Left ventricle myocardium inferior (tissue), 1 donor: ENCODE data around the gene CEACAM8. TPM values are rescaled to one million over a fixed set of nuclear protein-coding genes. Genes with fewer than 3 reads are reported as not detected.

Experiments used
- DNase-seq: peaks from one replicate; pipeline ENCODE4 v3.0.0-alpha.2; 2020
- H3K27ac ChIP-seq: fragments of 200-600 bp; replicated peaks from 2 replicates; pipeline ENCODE4 v1.8.0; 2021
- H3K27me3 ChIP-seq: fragments of 200-600 bp; 2 replicates; pipeline ENCODE4 v1.8.0; 2021; ENCODE audit warnings: low read depth
- H3K36me3 ChIP-seq: fragments of 200-600 bp; 2 replicates; pipeline ENCODE4 v1.8.0; 2021
- H3K4me1 ChIP-seq: fragments of 200-600 bp; 2 replicates; pipeline ENCODE4 v1.8.0; 2021
- H3K4me3 ChIP-seq: fragments of 200-600 bp; 2 replicates; pipeline ENCODE4 v1.8.0; 2021; ENCODE audit warnings: mild to moderate bottlenecking, moderate library complexity
- H3K9me3 ChIP-seq: fragments of 200-600 bp; replicated peaks from 2 replicates; pipeline ENCODE4 v1.8.0; 2021
- CTCF ChIP-seq: fragments of 200-600 bp; IDR thresholded peaks from 2 replicates; pipeline ENCODE4 v1.8.0; 2021; ENCODE audit warnings: antibody characterized with exemption, mild to moderate bottlenecking, borderline replicate concordance
- intact Hi-C: fragments of 100-400 bp; cut with micrococcal nuclease; formaldehyde crosslinking; loops from one replicate; pipeline ENCODE4 v1.11.0; 2022
- total RNA-seq: library from RNA; stranded (reverse); fragmentation: NEBNext Ultra II Directional; extraction: Animal tissue kit (Norgen Biotek cat#: 25700); gene quantifications from one replicate; pipeline ENCODE4 v1.2.1, GENCODE V29; 2021
- donor health status: DM: no; HTN: yes; CAD: no; lungs with severe emphysema.

CEACAM8 gene
- total RNA-seq, 1 donor from 2014 or later: not detected

- peak; percentile 58 for TF ChIP-seq CTCF
- intact Hi-C loops: no loop called here
- DNase-seq: peak; percentile 23
- Histone ChIP-seq H3K4me1 (no peaks in the 10 kb centered on the region), H3K9me3 (no peaks in the 10 kb centered on the region), H3K27ac (no peak overlapping the region), H3K27me3 (peaks cover 12% of the 10 kb centered on the region), H3K4me3 (no peak overlapping the region), H3K36me3 (no peaks in the 10 kb centered on the region)
These were observed 12.1 kb upstream of the CEACAM8 start for GRCh38 chr19:42606660-42607351.

- peaks cover 13% of the 10 kb centered on the region for H3K9me3 ChIP-seq
- no peak overlapping the region for H3K27ac ChIP-seq
- no peak overlapping the region for H3K4me3 ChIP-seq
- H3K36me3 ChIP-seq: no peaks in the 10 kb centered on the region
- no peak for DNase-seq
- intact Hi-C loops: no loop called here
- TF ChIP-seq CTCF: no peak
- H3K27me3 ChIP-seq: peaks cover 21% of the 10 kb centered on the region
- H3K4me1 ChIP-seq: no peaks in the 10 kb centered on the region
These were observed 7.2 kb upstream of the CEACAM8 start for GRCh38 chr19:42601811-42602443.

GRCh38 chr19:42596391-42597072 lies 1.8 kb upstream of the CEACAM8 start:
- Histone ChIP-seq H3K36me3 (no peaks in the 10 kb centered on the region), H3K27me3 (peaks cover 24% of the 10 kb centered on the region), H3K27ac (no peak overlapping the region), H3K4me3 (no peak overlapping the region), H3K9me3 (peaks cover 13% of the 10 kb centered on the region), H3K4me1 (no peaks in the 10 kb centered on the region)
- TF ChIP-seq CTCF: peak; percentile 97
- DNase-seq: no peak
- intact Hi-C loops: no loop called here

GRCh38 chr19:42595550-42596172 lies 937 bp upstream of the CEACAM8 start:
- Histone ChIP-seq H3K9me3 (peaks cover 13% of the 10 kb centered on the region), H3K4me1 (no peaks in the 10 kb centered on the region), H3K27ac (no peak overlapping the region), H3K36me3 (no peaks in the 10 kb centered on the region), H3K4me3 (no peak overlapping the region), H3K27me3 (peaks cover 24% of the 10 kb centered on the region)
- intact Hi-C loops: no loop called here
- TF ChIP-seq CTCF: no peak
- DNase-seq: no peak

GRCh38 chr19:42589792-42590191 lies 4.9 kb downstream of the CEACAM8 start:
- Histone ChIP-seq H3K9me3 (no peaks in the 10 kb centered on the region), H3K27ac (no peak overlapping the region), H3K27me3 (no peaks in the 10 kb centered on the region), H3K4me3 (no peak overlapping the region), H3K4me1 (no peaks in the 10 kb centered on the region), H3K36me3 (no peaks in the 10 kb centered on the region)
- no peak for DNase-seq
- intact Hi-C loops: no loop called here
- no peak for TF ChIP-seq CTCF
